CD14-positive monocyte (primary cell): Measurements from ENCODE around the gene VSIG8. TPM values are rescaled to one million over a fixed set of nuclear protein-coding genes. Genes with fewer than 3 reads are reported as not detected.

Source experiments
- DNase-seq, 3 donors: peaks; one replicate each; pipeline ENCODE4 v3.0.0-alpha.2; 2011 to 2022
- H2AFZ ChIP-seq: 2 replicates; pipeline ENCODE4 v1.6.0; 2012; ENCODE audit warnings: mild to moderate bottlenecking, low read depth, low read length, inconsistent platforms; ENCODE audit not compliant: insufficient read depth, poor library complexity, severe bottlenecking
- H3K27ac ChIP-seq, 2 donors: 1 replicate in 1 of 2; 2 replicates in 1 of 2; pipeline ENCODE4 v1.5.1; 2012 to 2013; ENCODE audit warnings: low read length in 2 of 2, control low read depth in 1 of 2, inconsistent platforms in 1 of 2, low read depth in 1 of 2, mild to moderate bottlenecking in 1 of 2
- H3K27me3 ChIP-seq, 2 donors: one replicate each; pipeline versions ENCODE4 v1.6.0 to v1.6.1; 2011 to 2013; ENCODE audit warnings: low read length in 2 of 2; ENCODE audit not compliant: control insufficient read depth in 2 of 2, insufficient read depth in 2 of 2
- H3K36me3 ChIP-seq, 2 donors: replicated peaks in 1 of 2; 1 replicate in 1 of 2; 2 replicates in 1 of 2; pipeline versions ENCODE4 v1.5.1 to v1.6.1; 2012 to 2013; ENCODE audit warnings: low read length in 2 of 2, control low read depth in 1 of 2, inconsistent platforms in 1 of 2, mild to moderate bottlenecking in 1 of 2; ENCODE audit not compliant: insufficient read depth in 2 of 2, control insufficient read depth in 1 of 2
- H3K4me1 ChIP-seq, 2 donors: 1 replicate in 1 of 2; 2 replicates in 1 of 2; pipeline versions ENCODE4 v1.5.1 to v1.6.1; 2012 to 2013; ENCODE audit warnings: low read length in 2 of 2, control low read depth in 1 of 2, inconsistent platforms in 1 of 2, mild to moderate bottlenecking in 1 of 2, moderate library complexity in 1 of 2; ENCODE audit not compliant: insufficient read depth in 2 of 2, control insufficient read depth in 1 of 2
- H3K4me2 ChIP-seq: replicated peaks from 2 replicates; pipeline ENCODE3; 2012; ENCODE audit warnings: low read length, moderate library complexity, mild to moderate bottlenecking; ENCODE audit not compliant: poor library complexity, severe bottlenecking; ENCODE audit errors: extremely low read depth
- H3K4me3 ChIP-seq, 3 experiments: fragments of 200-600 bp in 1 of 3; sonication (generic) in 1 of 3; replicated peaks in 1 of 3; 1 replicate in 2 of 3; 2 replicates in 1 of 3; pipeline ENCODE4 v1.5.1; 2011 to 2013; ENCODE audit warnings: low read length in 3 of 3, mild to moderate bottlenecking in 3 of 3, control low read depth in 2 of 3, low read depth in 2 of 3, inconsistent platforms in 1 of 3, moderate library complexity in 1 of 3
- H3K79me2 ChIP-seq: 2 replicates; pipeline ENCODE4 v1.6.0; 2012; ENCODE audit warnings: mild to moderate bottlenecking, control low read depth, inconsistent platforms, low read length, moderate library complexity; ENCODE audit not compliant: insufficient read depth
- H3K9ac ChIP-seq: 2 replicates; pipeline ENCODE4 v1.6.0; 2017; ENCODE audit warnings: low read length, mild to moderate bottlenecking; ENCODE audit not compliant: insufficient read depth, poor library complexity, severe bottlenecking
- H3K9me3 ChIP-seq, 2 donors: replicated peaks in 1 of 2; 1 replicate in 1 of 2; 2 replicates in 1 of 2; pipeline versions ENCODE4 v1.5.1 to v1.6.1; 2012 to 2013; ENCODE audit warnings: low read length in 2 of 2, control low read depth in 1 of 2; ENCODE audit not compliant: control insufficient read depth in 1 of 2, insufficient read depth in 1 of 2
- H4K20me1 ChIP-seq: 2 replicates; pipeline ENCODE4 v1.6.0; 2012; ENCODE audit warnings: mild to moderate bottlenecking, low read length, control low read depth, moderate library complexity; ENCODE audit not compliant: insufficient read depth
- H3K27ac Mint-ChIP-seq, 7 donors: one replicate each; pipeline ENCODE4 v1.8.0; 2020; ENCODE audit warnings: mild to moderate bottlenecking in 7 of 7, mixed read lengths in 7 of 7, moderate library complexity in 6 of 7, inconsistent platforms in 2 of 7
- H3K27me3 Mint-ChIP-seq, 3 donors: one replicate each; pipeline ENCODE4 v1.8.0; 2021 to 2022; ENCODE audit warnings: low read depth in 3 of 3, mild to moderate bottlenecking in 3 of 3, mixed read lengths in 3 of 3, moderate library complexity in 3 of 3, inconsistent platforms in 1 of 3
- H3K36me3 Mint-ChIP-seq, 2 donors: one replicate each; pipeline ENCODE4 v1.8.0; 2020; ENCODE audit warnings: mixed read lengths in 2 of 2, inconsistent platforms in 1 of 2, mild to moderate bottlenecking in 1 of 2
- H3K4me1 Mint-ChIP-seq: one replicate; pipeline ENCODE4 v1.8.0; 2020; ENCODE audit warnings: mild to moderate bottlenecking, mixed read lengths
- H3K4me3 Mint-ChIP-seq, 2 donors: one replicate each; pipeline ENCODE4 v1.8.0; 2020; ENCODE audit warnings: mild to moderate bottlenecking in 2 of 2, mixed read lengths in 2 of 2, moderate library complexity in 1 of 2
- H3K9me3 Mint-ChIP-seq, 7 donors: one replicate each; pipeline ENCODE4 v1.8.0; 2020 to 2022; ENCODE audit warnings: mixed read lengths in 7 of 7, mild to moderate bottlenecking in 6 of 7, moderate library complexity in 6 of 7, inconsistent platforms in 2 of 7
- WGBS: methylation state at CpG from one replicate; pipeline ENCODE4 v1.1.5; 2013; ENCODE audit warnings: missing lambda C conversion rate; ENCODE audit not compliant: insufficient coverage; 5-methylcytosine and 5-hydroxymethylcytosine counted together
- intact Hi-C, 2 donors: fragments of 100-400 bp; cut with micrococcal nuclease; formaldehyde crosslinking; loops; one replicate each; pipeline versions ENCODE4 v1.15.0 to v1.15.1; 2023
- polyA plus RNA-seq, 3 donors: library from polyadenylated mRNA; depleted of rRNA in 1 of 3; unstranded in 2 of 3; stranded (reverse) in 1 of 3; fragments of 300-500 nt in 2 of 3; fragments of >200 nt in 1 of 3; fragmentation: Illumina TruSeq in 2 of 3; gene quantifications; 1 replicate in 2 of 3; 2 replicates in 1 of 3; pipeline ENCODE4 v1.2.3, GENCODE V29; 2012 to 2021
- TF ChIP-seq, protein P1 (sequence below): fragments of 200-600 bp; IDR thresholded peaks from one replicate; pipeline ENCODE4 v1.8.0; 2022; ENCODE audit warnings: antibody characterized with exemption, mild to moderate bottlenecking

Gene VSIG8
- polyA plus RNA-seq, 3 donors, result 0.04 TPM; not detected in 2

- H3K36me3 Mint-ChIP-seq, result no peaks in the 10 kb centered on the region
- TF ChIP-seq, protein P1, sequence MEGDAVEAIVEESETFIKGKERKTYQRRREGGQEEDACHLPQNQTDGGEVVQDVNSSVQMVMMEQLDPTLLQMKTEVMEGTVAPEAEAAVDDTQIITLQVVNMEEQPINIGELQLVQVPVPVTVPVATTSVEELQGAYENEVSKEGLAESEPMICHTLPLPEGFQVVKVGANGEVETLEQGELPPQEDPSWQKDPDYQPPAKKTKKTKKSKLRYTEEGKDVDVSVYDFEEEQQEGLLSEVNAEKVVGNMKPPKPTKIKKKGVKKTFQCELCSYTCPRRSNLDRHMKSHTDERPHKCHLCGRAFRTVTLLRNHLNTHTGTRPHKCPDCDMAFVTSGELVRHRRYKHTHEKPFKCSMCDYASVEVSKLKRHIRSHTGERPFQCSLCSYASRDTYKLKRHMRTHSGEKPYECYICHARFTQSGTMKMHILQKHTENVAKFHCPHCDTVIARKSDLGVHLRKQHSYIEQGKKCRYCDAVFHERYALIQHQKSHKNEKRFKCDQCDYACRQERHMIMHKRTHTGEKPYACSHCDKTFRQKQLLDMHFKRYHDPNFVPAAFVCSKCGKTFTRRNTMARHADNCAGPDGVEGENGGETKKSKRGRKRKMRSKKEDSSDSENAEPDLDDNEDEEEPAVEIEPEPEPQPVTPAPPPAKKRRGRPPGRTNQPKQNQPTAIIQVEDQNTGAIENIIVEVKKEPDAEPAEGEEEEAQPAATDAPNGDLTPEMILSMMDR, result no peak
- peaks cover 12% of the 10 kb centered on the region for H3K4me1 Mint-ChIP-seq
- no peak overlapping the region for H3K4me3 Mint-ChIP-seq
- H3K27ac ChIP-seq, result no peak overlapping the region
- H2AFZ ChIP-seq, result no peak overlapping the region
- no peaks in the 10 kb centered on the region for H3K79me2 ChIP-seq
- no peaks in the 10 kb centered on the region for H3K27me3 ChIP-seq
- H3K9ac ChIP-seq, result no peak overlapping the region
- no peak for DNase-seq
- H3K36me3 ChIP-seq, result no peaks in the 10 kb centered on the region
- peaks cover 11 to 13% of the 10 kb centered on the region in 2 donors for H3K4me1 ChIP-seq
- H3K27me3 Mint-ChIP-seq, result peaks cover 10 to 14% (median 11%) of the 10 kb centered on the region in 3 donors
- no peaks in the 10 kb centered on the region for H4K20me1 ChIP-seq
- intact Hi-C loops, result no loop called here
- no peak overlapping the region for H3K4me2 ChIP-seq
- no peak overlapping the region for H3K4me3 ChIP-seq
- no peak overlapping the region for H3K27ac Mint-ChIP-seq
- WGBS, result 86% methylated on average over 4 of the region's 9 CpGs
- no peaks in the 10 kb centered on the region for H3K9me3 Mint-ChIP-seq
- H3K9me3 ChIP-seq, result no peaks in the 10 kb centered on the region
These were observed 5.2 kb upstream of the VSIG8 start for GRCh38 chr1:159867664-159868026.

GRCh38 chr1:159866905-159867663 is 4.6 kb upstream of the VSIG8 start:
- Histone ChIP-seq H3K4me1 (peaks cover 11 to 13% of the 10 kb centered on the region in 2 donors), H3K36me3 (no peaks in the 10 kb centered on the region), H3K4me3 (no peak overlapping the region), H2AFZ (no peak overlapping the region), H3K27me3 (no peaks in the 10 kb centered on the region), H3K4me2 (no peak overlapping the region), H3K79me2 (no peaks in the 10 kb centered on the region), H3K9me3 (no peaks in the 10 kb centered on the region), H3K27ac (no peak overlapping the region), H3K9ac (no peak overlapping the region), H4K20me1 (no peaks in the 10 kb centered on the region)
- no peak overlapping the region for H3K4me3 Mint-ChIP-seq
- H3K27ac Mint-ChIP-seq, result no peak overlapping the region
- peaks cover 12% of the 10 kb centered on the region for H3K4me1 Mint-ChIP-seq
- H3K36me3 Mint-ChIP-seq, result no peaks in the 10 kb centered on the region
- TF ChIP-seq, protein P1, result no peak
- intact Hi-C loops, result no loop called here
- 96% methylated on average over 5 of the region's 14 CpGs for WGBS
- H3K9me3 Mint-ChIP-seq, result no peaks in the 10 kb centered on the region
- peaks cover 11 to 14% (median 11%) of the 10 kb centered on the region in 3 donors for H3K27me3 Mint-ChIP-seq
- DNase-seq, result no peak
